ENCODE data around the gene MISP. TPM values are rescaled to one million over a fixed set of nuclear protein-coding genes. Genes with fewer than 3 reads are reported as not detected.

Gene MISP
- total and polyA plus RNA-seq, 2 of the 4 experiments (the other 2 are of a cell fraction), result not detected

DNA sequence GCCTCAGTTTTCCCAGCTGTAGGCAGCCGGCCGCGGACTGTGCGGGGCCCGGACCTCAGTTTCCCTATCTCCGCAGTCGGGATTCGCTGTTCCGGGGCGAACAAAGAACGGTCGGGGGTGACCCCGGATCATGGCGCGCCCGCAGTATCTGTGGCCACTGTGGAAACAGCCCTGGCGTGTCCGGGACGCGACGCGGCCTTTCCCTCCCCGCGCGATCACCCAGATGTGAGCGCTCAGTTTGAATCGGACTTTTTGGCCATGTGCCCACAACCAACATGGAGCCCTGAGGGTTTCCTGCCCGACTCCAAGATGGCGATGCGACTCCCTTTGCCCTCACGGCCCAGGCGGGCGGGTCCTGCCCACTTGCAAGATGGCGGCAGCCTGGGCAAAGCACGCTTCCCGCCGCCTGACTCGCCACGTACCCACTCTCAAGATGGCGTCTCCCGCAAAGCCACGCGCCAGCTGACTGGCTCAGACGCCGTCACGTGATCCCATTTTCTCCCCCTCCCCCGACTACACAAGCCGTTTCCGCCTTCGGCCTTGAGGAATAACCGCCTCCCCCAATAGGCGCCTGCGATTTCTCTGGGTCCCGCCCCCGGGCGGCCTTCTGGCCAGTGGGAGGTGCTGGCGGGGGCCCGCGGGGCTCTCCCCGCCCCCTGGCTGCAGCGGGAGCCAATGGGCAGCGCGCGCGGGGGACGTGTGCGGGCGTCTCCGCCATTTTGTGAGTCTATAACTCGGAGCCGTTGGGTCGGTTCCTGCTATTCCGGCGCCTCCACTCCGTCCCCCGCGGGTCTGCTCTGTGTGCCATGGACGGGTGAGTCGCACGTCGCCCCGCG is 46.0 kb downstream of the MISP start, which contains the start of gene PTBP1 (continued):
- peak; percentile 99 for TF ChIP-seq USF2 (IDR thresholded peaks at IDR 0.05; ENCODE audit: low read depth, low read length)
